HepG2 (cell line): ENCODE measurements around the gene HLF. TPM values are rescaled to one million over a fixed set of nuclear protein-coding genes. Genes with fewer than 3 reads are reported as not detected.

Experiments used
- CEBPB ChIP-seq: IDR thresholded peaks from 2 replicates; pipeline ENCODE4 v1.6.1; 2011; ENCODE audit warnings: low read depth, low read length, improper control_type of control experiment, borderline replicate concordance
- FLYWCH1 ChIP-seq: sonication (generic); formaldehyde crosslinking; IDR thresholded peaks from 2 replicates; pipeline ENCODE4 v1.8.1; 2023; ENCODE audit warnings: mild to moderate bottlenecking, missing genetic modification reagents
- GATAD2A ChIP-seq: IDR thresholded peaks from 2 replicates; pipeline ENCODE4 v1.6.1; 2016
- HNRNPL ChIP-seq: fragments of 200-400 bp; formaldehyde crosslinking; IDR thresholded peaks from 2 replicates; pipeline ENCODE4 v1.6.1; 2017; ENCODE audit warnings: mild to moderate bottlenecking, low read depth, low read length
- HNRNPUL1 ChIP-seq: fragments of 200-400 bp; formaldehyde crosslinking; IDR thresholded peaks from 2 replicates; pipeline ENCODE4 v1.6.1; 2017; ENCODE audit warnings: low read depth, mild to moderate bottlenecking, low read length, moderate library complexity
- IKZF5 ChIP-seq: IDR thresholded peaks from 2 replicates; pipeline ENCODE4 v1.6.1; 2018; ENCODE audit warnings: missing genetic modification reagents, mild to moderate bottlenecking, missing compliant biosample characterization
- MED1 ChIP-seq: sonication (generic); formaldehyde crosslinking; IDR thresholded peaks from 2 replicates; pipeline ENCODE4 v1.4.0; 2020; ENCODE audit warnings: missing genetic modification reagents
- MIXL1 ChIP-seq: IDR thresholded peaks from 2 replicates; pipeline ENCODE4 v1.6.1; 2016
- MYPOP ChIP-seq: sonication (generic); formaldehyde crosslinking; IDR thresholded peaks from 2 replicates; pipeline ENCODE4 v1.8.1; 2023; ENCODE audit warnings: mild to moderate bottlenecking, moderate library complexity, missing genetic modification reagents
- PLRG1 ChIP-seq: fragments of 450-650 bp; conservative IDR thresholded peaks from 2 replicates; pipeline ENCODE4 v1.6.1; 2016
- POGZ ChIP-seq: sonication (generic); formaldehyde crosslinking; IDR thresholded peaks from 2 replicates; pipeline ENCODE4 v1.4.0; 2020; ENCODE audit warnings: mild to moderate bottlenecking, missing genetic modification reagents
- PRPF4 ChIP-seq: fragments of 200-400 bp; formaldehyde crosslinking; IDR thresholded peaks from 2 replicates; pipeline ENCODE4 v1.6.1; 2016; ENCODE audit warnings: low read length, low read depth; ENCODE audit not compliant: poor library complexity, severe bottlenecking
- RBM22 ChIP-seq: fragments of 200-400 bp; formaldehyde crosslinking; optimal IDR thresholded peaks from 2 replicates; pipeline ENCODE3; 2017; ENCODE audit warnings: mild to moderate bottlenecking, low read length, moderate library complexity
- SALL1 ChIP-seq: sonication (generic); formaldehyde crosslinking; IDR thresholded peaks from 2 replicates; pipeline ENCODE4 v1.8.0; 2022; ENCODE audit warnings: mild to moderate bottlenecking, missing genetic modification reagents
- SIX4 ChIP-seq: sonication (generic); formaldehyde crosslinking; IDR thresholded peaks from 2 replicates; pipeline ENCODE4 v1.4.0; 2020; ENCODE audit warnings: missing genetic modification reagents
- SP2 ChIP-seq: sonication (generic); formaldehyde crosslinking; IDR thresholded peaks from 2 replicates; pipeline ENCODE4 v1.5.1; 2020; ENCODE audit warnings: mild to moderate bottlenecking, missing genetic modification reagents
- XBP1 ChIP-seq: sonication (generic); formaldehyde crosslinking; IDR thresholded peaks from 2 replicates; pipeline ENCODE4 v1.5.0; 2020; ENCODE audit warnings: missing genetic modification reagents
- ZFP36 ChIP-seq: fragments of 150-350 bp; IDR thresholded peaks from 2 replicates; pipeline ENCODE4 v1.6.1; 2018; ENCODE audit warnings: borderline replicate concordance, low read length, low read depth; ENCODE audit not compliant: partially characterized antibody
- ZGPAT ChIP-seq: IDR thresholded peaks from 2 replicates; pipeline ENCODE4 v1.6.1; 2016; ENCODE audit warnings: mild to moderate bottlenecking
- ZNF18 ChIP-seq: sonication (generic); formaldehyde crosslinking; IDR thresholded peaks from 2 replicates; pipeline ENCODE4 v1.8.0; 2022; ENCODE audit warnings: mild to moderate bottlenecking, missing genetic modification reagents; ENCODE audit not compliant: insufficient replicate concordance
- ZNF225 ChIP-seq: sonication (generic); formaldehyde crosslinking; IDR thresholded peaks from 2 replicates; pipeline ENCODE4 v1.4.0; 2020; ENCODE audit warnings: mild to moderate bottlenecking, missing genetic modification reagents
- ZNF512 ChIP-seq: sonication (generic); formaldehyde crosslinking; IDR thresholded peaks from 2 replicates; pipeline ENCODE4 v1.4.0; 2020; ENCODE audit warnings: mild to moderate bottlenecking, missing genetic modification reagents
- ZNF543 ChIP-seq: sonication (generic); formaldehyde crosslinking; IDR thresholded peaks from 2 replicates; pipeline ENCODE4 v1.4.0; 2020; ENCODE audit warnings: mild to moderate bottlenecking, missing genetic modification reagents
- ZNF652 ChIP-seq: IDR thresholded peaks from 2 replicates; pipeline ENCODE4 v1.6.1; 2016; ENCODE audit warnings: low read depth, borderline replicate concordance
- ZNF724P ChIP-seq: sonication (generic); formaldehyde crosslinking; IDR thresholded peaks from 2 replicates; pipeline ENCODE4 v1.8.0; 2022; ENCODE audit warnings: missing genetic modification reagents, borderline replicate concordance
- polyA plus RNA-seq, 8 experiments: library from polyadenylated mRNA; depleted of rRNA in 3 of 8; stranded (reverse) in 7 of 8; unstranded in 1 of 8; fragments of >200 nt; fragmentation: Illumina TruSeq in 4 of 8; extraction: Trizol in 4 of 8; gene quantifications; 2 replicates each; pipeline versions ENCODE4 v1.2.1 to v1.2.3, GENCODE V29; 2011 to 2016; ENCODE audit warnings: low read depth in 4 of 8, missing spikeins in 1 of 8, mixed read lengths in 1 of 8; ENCODE audit not compliant: insufficient read depth in 1 of 8
- total RNA-seq, 5 experiments: library from RNA; depleted of rRNA; stranded (reverse); fragments of >200 nt; fragmentation: Illumina TruSeq; extraction: Trizol; gene quantifications; 2 replicates each; pipeline ENCODE4 v1.2.3, GENCODE V29; 2016; ENCODE audit warnings: low read depth in 1 of 5

Gene HLF
- total and polyA plus RNA-seq, 2 of the 13 experiments (the other 11 are each of a cell fraction or from before 2014, with no cell fraction given) = 202 to 346 TPM

- TF ChIP-seq ZNF543 (no peak), ZGPAT (CRISPR knock-in tag) (peak; percentile 10; the same call in 1 of the 2 replicates), HNRNPL (no peak), ZFP36 (no peak), IKZF5 (CRISPR knock-in tag) (no peak), MED1 (0 out of 2 replicates have a peak, but pooled peaks have one; percentile 4), GATAD2A (CRISPR knock-in tag) (no peak), MYPOP (CRISPR knock-in tag) (no peak), PLRG1 (no peak), POGZ (CRISPR knock-in tag) (no peak; the same call in 1 of the 2 replicates), CEBPB (no peak), PRPF4 (no peak), SIX4 (CRISPR knock-in tag) (no peak), FLYWCH1 (CRISPR knock-in tag) (no peak), SALL1 (CRISPR knock-in tag) (peak; percentile 43; the same call in 1 of the 2 replicates), ZNF652 (CRISPR knock-in tag) (no peak), RBM22 (peak; percentile 99), HNRNPUL1 (no peak), ZNF18 (CRISPR knock-in tag) (no peak), ZNF225 (no peak), ZNF724P (CRISPR knock-in tag) (no peak), XBP1 (CRISPR knock-in tag) (no peak), ZNF512 (CRISPR knock-in tag) (no peak), SP2 (CRISPR knock-in tag) (no peak), MIXL1 (no peak)
Observed at GRCh38 chr17:55308613-55309391, 44.0 kb downstream of the HLF start (continued).
